HEK293 (cell line): Measurements from ENCODE around the gene PTPRK.

Experiments
- CTCF ChIA-PET: fragments of 350-600 bp; formaldehyde crosslinking; extraction: SDS; loops from one replicate; lab custom pipeline; 2021; ENCODE audit warnings: antibody characterized with exemption; lab: Yijun Ruan, JAX
- POLR2A ChIA-PET: fragments of 300-600 bp; formaldehyde crosslinking; extraction: SDS; loops from one replicate; lab custom pipeline; 2020; ENCODE audit warnings: antibody characterized with exemption, inconsistent platforms; lab: Yijun Ruan, JAX
- H3K27ac ChIP-seq: fragments of 200-500 bp; sonication (Bioruptor generic); 2 replicates; pipeline ENCODE4 v1.5.1; 2014; ENCODE audit warnings: low read depth, low read length, control low read depth, inconsistent platforms; ENCODE audit errors: extremely low read depth
- H3K36me3 ChIP-seq, 2 experiments: fragments of 200-500 bp in 1 of 2; sonication (Bioruptor generic) in 1 of 2; 1 replicate in 1 of 2; 2 replicates in 1 of 2; pipeline ENCODE4 v1.5.1; 2014 to 2017; ENCODE audit warnings: inconsistent platforms in 2 of 2, low read length in 2 of 2; ENCODE audit not compliant: control insufficient read depth in 2 of 2, insufficient read depth in 1 of 2
- H3K4me1 ChIP-seq: fragments of 200-500 bp; sonication (Bioruptor generic); 2 replicates; pipeline ENCODE4 v1.5.1; 2014; ENCODE audit warnings: mild to moderate bottlenecking, low read length, inconsistent platforms; ENCODE audit not compliant: control insufficient read depth, insufficient read depth
- H3K4me3 ChIP-seq: 2 replicates; pipeline ENCODE4 v1.5.1; 2011; ENCODE audit warnings: low read depth, mild to moderate bottlenecking, control low read depth, low read length, moderate library complexity
- H3K9me3 ChIP-seq: fragments of 200-500 bp; sonication (Bioruptor generic); 2 replicates; pipeline ENCODE4 v1.5.1; 2014; ENCODE audit warnings: low read depth, low read length, inconsistent platforms; ENCODE audit not compliant: control insufficient read depth, insufficient read depth
- EGR2 ChIP-seq: fragments of 450-650 bp; formaldehyde crosslinking; IDR thresholded peaks from 2 replicates; pipeline ENCODE4 v1.5.1; 2016; ENCODE audit warnings: low read depth, missing biosample characterization, missing genetic modification characterization
- GFI1B ChIP-seq: fragments of 450-650 bp; formaldehyde crosslinking; IDR thresholded peaks from 2 replicates; pipeline ENCODE4 v1.5.1; 2016; ENCODE audit warnings: missing biosample characterization, missing genetic modification characterization
- GLIS1 ChIP-seq: fragments of 450-650 bp; formaldehyde crosslinking; IDR thresholded peaks from 2 replicates; pipeline ENCODE4 v1.5.1; 2016; ENCODE audit warnings: missing biosample characterization, missing genetic modification characterization
- KLF1 ChIP-seq: fragments of 450-650 bp; formaldehyde crosslinking; IDR thresholded peaks from 2 replicates; pipeline ENCODE4 v1.5.1; 2016; ENCODE audit warnings: missing biosample characterization, missing genetic modification characterization
- KLF8 ChIP-seq: fragments of 450-650 bp; formaldehyde crosslinking; IDR thresholded peaks from 2 replicates; pipeline ENCODE4 v1.5.1; 2016; ENCODE audit warnings: missing biosample characterization, missing genetic modification characterization
- SETDB1 ChIP-seq: IDR thresholded peaks from one replicate; pipeline ENCODE4 v1.6.1; 2017; ENCODE audit warnings: mild to moderate bottlenecking, low read length, moderate library complexity, mixed read lengths; ENCODE audit not compliant: insufficient read length
- SP7 ChIP-seq: fragments of 450-650 bp; formaldehyde crosslinking; IDR thresholded peaks from 2 replicates; pipeline ENCODE4 v1.5.1; 2016; ENCODE audit warnings: missing biosample characterization, missing genetic modification characterization
- ZBTB6 ChIP-seq: fragments of 450-650 bp; formaldehyde crosslinking; IDR thresholded peaks from 2 replicates; pipeline ENCODE4 v1.5.1; 2017; ENCODE audit warnings: missing biosample characterization, missing genetic modification characterization
- ZFHX2 ChIP-seq: fragments of 450-650 bp; formaldehyde crosslinking; conservative IDR thresholded peaks from 2 replicates; pipeline ENCODE4 v1.5.1; 2016; ENCODE audit warnings: missing biosample characterization, missing genetic modification characterization
- ZNF174 ChIP-seq: fragments of 450-650 bp; formaldehyde crosslinking; IDR thresholded peaks from 2 replicates; pipeline ENCODE4 v1.5.0; 2017; ENCODE audit warnings: missing biosample characterization, mild to moderate bottlenecking, missing genetic modification characterization
- ZNF24 ChIP-seq: fragments of 450-650 bp; formaldehyde crosslinking; IDR thresholded peaks from 2 replicates; pipeline ENCODE4 v1.5.1; 2016; ENCODE audit warnings: missing biosample characterization, missing genetic modification characterization
- ZNF248 ChIP-seq: fragments of 450-650 bp; formaldehyde crosslinking; IDR thresholded peaks from 2 replicates; pipeline ENCODE4 v1.5.1; 2017; ENCODE audit warnings: missing biosample characterization, missing genetic modification characterization
- ZNF350 ChIP-seq: fragments of 450-650 bp; formaldehyde crosslinking; IDR thresholded peaks from 2 replicates; pipeline ENCODE4 v1.5.0; 2017; ENCODE audit warnings: missing biosample characterization, mild to moderate bottlenecking, missing genetic modification characterization
- ZNF488 ChIP-seq: fragments of 450-650 bp; formaldehyde crosslinking; IDR thresholded peaks from 2 replicates; pipeline ENCODE4 v1.5.1; 2016; ENCODE audit warnings: missing biosample characterization, missing genetic modification characterization
- ZNF561 ChIP-seq: fragments of 450-650 bp; IDR thresholded peaks from 2 replicates; pipeline ENCODE4 v1.5.1; 2018; ENCODE audit warnings: missing biosample characterization, missing genetic modification characterization, borderline replicate concordance
- ZNF596 ChIP-seq: fragments of 450-650 bp; IDR thresholded peaks from 2 replicates; pipeline ENCODE4 v1.5.0; 2018; ENCODE audit warnings: missing biosample characterization, mild to moderate bottlenecking, missing genetic modification characterization, moderate library complexity
- ZXDB ChIP-seq: fragments of 450-650 bp; formaldehyde crosslinking; IDR thresholded peaks from 2 replicates; pipeline ENCODE4 v1.5.1; 2016; ENCODE audit warnings: missing biosample characterization, missing genetic modification characterization
- TF ChIP-seq, protein P1 (sequence below): fragments of 450-650 bp; formaldehyde crosslinking; IDR thresholded peaks from 2 replicates; pipeline ENCODE4 v1.5.1; 2017; ENCODE audit warnings: missing biosample characterization, missing genetic modification characterization
- TF ChIP-seq, protein P2 (sequence below): fragments of 450-650 bp; formaldehyde crosslinking; IDR thresholded peaks from 2 replicates; pipeline ENCODE4 v1.5.1; 2016; ENCODE audit warnings: missing biosample characterization, missing genetic modification characterization

PTPRK gene

GRCh38 chr6:128156321-128157111 is 363.9 kb downstream of the PTPRK start:
- H3K36me3 ChIP-seq: no peaks in the 10 kb centered on the region
- CTCF ChIA-PET: no interaction called here
- POLR2A ChIA-PET: no interaction called here
- H3K4me1 ChIP-seq: no peaks in the 10 kb centered on the region
- H3K9me3 ChIP-seq: no peaks in the 10 kb centered on the region
- H3K27ac ChIP-seq: no peak overlapping the region
- TF ChIP-seq KLF8 (tag by site-specific recombination): no peak
- no peak for TF ChIP-seq ZNF596 (tag by site-specific recombination)
- TF ChIP-seq EGR2 (tag by site-specific recombination): peak; percentile 32; the same call in 1 of the 2 replicates
- peak; percentile 43; the same call in 1 of the 2 replicates for TF ChIP-seq ZFHX2 (tag by site-specific recombination)
- no peak for TF ChIP-seq ZNF488 (tag by site-specific recombination)
- TF ChIP-seq ZBTB6 (tag by site-specific recombination): no peak
- no peak for TF ChIP-seq ZXDB (tag by site-specific recombination)
- no peak for TF ChIP-seq ZNF248 (tag by site-specific recombination)
- H3K4me3 ChIP-seq: no peak overlapping the region

DNA sequence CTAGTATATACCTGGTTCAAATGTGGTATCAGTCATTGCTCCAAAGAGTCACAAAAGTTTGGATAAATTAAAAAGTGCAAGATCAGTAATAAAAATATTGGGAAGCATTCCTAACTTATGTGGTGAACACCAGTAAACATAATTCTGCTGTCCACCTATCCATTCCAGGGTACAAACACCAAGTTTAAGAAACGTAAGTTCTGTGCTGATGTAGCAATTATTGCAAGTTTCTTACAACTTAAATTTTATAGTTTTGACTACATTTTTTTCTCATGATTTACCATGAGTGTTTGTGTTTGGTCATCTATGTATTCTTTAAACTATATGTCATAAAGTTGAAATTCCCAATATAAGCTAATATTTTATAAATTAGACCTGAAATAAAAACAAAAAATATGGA is 364.6 kb downstream of the PTPRK start:
- TF ChIP-seq ZNF561: no peak
- no peak for TF ChIP-seq SP7 (tag by site-specific recombination)
- TF ChIP-seq, protein P1, sequence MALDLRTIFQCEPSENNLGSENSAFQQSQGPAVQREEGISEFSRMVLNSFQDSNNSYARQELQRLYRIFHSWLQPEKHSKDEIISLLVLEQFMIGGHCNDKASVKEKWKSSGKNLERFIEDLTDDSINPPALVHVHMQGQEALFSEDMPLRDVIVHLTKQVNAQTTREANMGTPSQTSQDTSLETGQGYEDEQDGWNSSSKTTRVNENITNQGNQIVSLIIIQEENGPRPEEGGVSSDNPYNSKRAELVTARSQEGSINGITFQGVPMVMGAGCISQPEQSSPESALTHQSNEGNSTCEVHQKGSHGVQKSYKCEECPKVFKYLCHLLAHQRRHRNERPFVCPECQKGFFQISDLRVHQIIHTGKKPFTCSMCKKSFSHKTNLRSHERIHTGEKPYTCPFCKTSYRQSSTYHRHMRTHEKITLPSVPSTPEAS (tag by site-specific recombination): no peak
- TF ChIP-seq SETDB1: no peak
- TF ChIP-seq ZNF350 (tag by site-specific recombination): no peak
- no peak for TF ChIP-seq ZNF24
- no peak for TF ChIP-seq GFI1B (tag by site-specific recombination)
- no peak for TF ChIP-seq KLF1
- TF ChIP-seq, protein P2, sequence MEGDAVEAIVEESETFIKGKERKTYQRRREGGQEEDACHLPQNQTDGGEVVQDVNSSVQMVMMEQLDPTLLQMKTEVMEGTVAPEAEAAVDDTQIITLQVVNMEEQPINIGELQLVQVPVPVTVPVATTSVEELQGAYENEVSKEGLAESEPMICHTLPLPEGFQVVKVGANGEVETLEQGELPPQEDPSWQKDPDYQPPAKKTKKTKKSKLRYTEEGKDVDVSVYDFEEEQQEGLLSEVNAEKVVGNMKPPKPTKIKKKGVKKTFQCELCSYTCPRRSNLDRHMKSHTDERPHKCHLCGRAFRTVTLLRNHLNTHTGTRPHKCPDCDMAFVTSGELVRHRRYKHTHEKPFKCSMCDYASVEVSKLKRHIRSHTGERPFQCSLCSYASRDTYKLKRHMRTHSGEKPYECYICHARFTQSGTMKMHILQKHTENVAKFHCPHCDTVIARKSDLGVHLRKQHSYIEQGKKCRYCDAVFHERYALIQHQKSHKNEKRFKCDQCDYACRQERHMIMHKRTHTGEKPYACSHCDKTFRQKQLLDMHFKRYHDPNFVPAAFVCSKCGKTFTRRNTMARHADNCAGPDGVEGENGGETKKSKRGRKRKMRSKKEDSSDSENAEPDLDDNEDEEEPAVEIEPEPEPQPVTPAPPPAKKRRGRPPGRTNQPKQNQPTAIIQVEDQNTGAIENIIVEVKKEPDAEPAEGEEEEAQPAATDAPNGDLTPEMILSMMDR (tag by site-specific recombination): no peak
- no peak for TF ChIP-seq ZNF174 (tag by site-specific recombination)
- TF ChIP-seq GLIS1 (tag by site-specific recombination): no peak
- ChIA-PET CTCF (no interaction called here), POLR2A (no interaction called here)

More for the DNA sequence above, 364.6 kb downstream of the PTPRK start:
- no peak overlapping the region for H3K27ac ChIP-seq
- no peaks in the 10 kb centered on the region for H3K4me1 ChIP-seq
- H3K9me3 ChIP-seq: no peaks in the 10 kb centered on the region
- H3K4me3 ChIP-seq: no peak overlapping the region
- no peaks in the 10 kb centered on the region for H3K36me3 ChIP-seq
